Thyroid gland (tissue), 4 donors: ENCODE data around the gene MRPL42. TPM values are rescaled to one million over a fixed set of nuclear protein-coding genes. Genes with fewer than 3 reads are reported as not detected.

ENCODE experiments used
- DNase-seq, 2 donors: peaks; one replicate each; pipeline ENCODE4 v3.0.0-alpha.2; 2019
- H3K27ac ChIP-seq, 3 donors: fragments of 200-600 bp; sonication (generic); 1 replicate in 2 of 3; 2 replicates in 1 of 3; pipeline ENCODE4 v1.5.1; 2016 to 2019; ENCODE audit warnings: mild to moderate bottlenecking in 1 of 3, moderate library complexity in 1 of 3
- H3K27me3 ChIP-seq: fragments of 200-600 bp; sonication (generic); one replicate; pipeline ENCODE4 v1.5.1; 2019
- H3K36me3 ChIP-seq, 2 donors: fragments of 200-600 bp; sonication (generic); one replicate each; pipeline ENCODE4 v1.5.1; 2016 to 2019
- H3K4me1 ChIP-seq, 2 donors: fragments of 200-600 bp; sonication (generic); one replicate each; pipeline ENCODE4 v1.5.1; 2017 to 2019
- H3K4me3 ChIP-seq, 3 donors: fragments of 200-600 bp; sonication (generic); replicated peaks in 1 of 3; 1 replicate in 2 of 3; 2 replicates in 1 of 3; pipeline ENCODE4 v1.5.1; 2016; ENCODE audit warnings: mild to moderate bottlenecking in 1 of 3
- H3K9me3 ChIP-seq: fragments of 200-600 bp; sonication (generic); one replicate; pipeline ENCODE4 v1.5.1; 2017
- POLR2A ChIP-seq, 2 donors: fragments of 450-650 bp; IDR thresholded peaks; one replicate each; pipeline ENCODE4 v1.6.1; 2017; ENCODE audit warnings: antibody characterized with exemption in 2 of 2, mild to moderate bottlenecking in 2 of 2, moderate library complexity in 1 of 2
- WGBS, 2 donors: methylation state at CpG; one replicate each; pipeline ENCODE4 v1.1.5; 2017; 5-methylcytosine and 5-hydroxymethylcytosine counted together
- intact Hi-C: fragments of 100-400 bp; cut with DNase I; formaldehyde crosslinking; loops from one replicate; pipeline ENCODE4 v1.15.1; 2023
- total RNA-seq, 4 donors: library from RNA; depleted of rRNA; stranded (reverse); fragments of >200 nt; gene quantifications; one replicate each; pipeline ENCODE4 v1.2.3, GENCODE V29; 2016
- TF ChIP-seq, protein P1 (sequence below), 6 experiments: fragments of 200-600 bp in 3 of 6; fragments of 450-650 bp in 3 of 6; sonication (generic) in 3 of 6; IDR thresholded peaks; one replicate each; pipeline ENCODE4 v1.5.1; 2016 to 2019; ENCODE audit warnings: antibody characterized with exemption in 6 of 6, mild to moderate bottlenecking in 2 of 6, inconsistent platforms in 1 of 6, moderate library complexity in 1 of 6

The MRPL42 gene
- 10 to 100 TPM; 42.1 to 71.8 (median 64.0) TPM for total RNA-seq

DNA sequence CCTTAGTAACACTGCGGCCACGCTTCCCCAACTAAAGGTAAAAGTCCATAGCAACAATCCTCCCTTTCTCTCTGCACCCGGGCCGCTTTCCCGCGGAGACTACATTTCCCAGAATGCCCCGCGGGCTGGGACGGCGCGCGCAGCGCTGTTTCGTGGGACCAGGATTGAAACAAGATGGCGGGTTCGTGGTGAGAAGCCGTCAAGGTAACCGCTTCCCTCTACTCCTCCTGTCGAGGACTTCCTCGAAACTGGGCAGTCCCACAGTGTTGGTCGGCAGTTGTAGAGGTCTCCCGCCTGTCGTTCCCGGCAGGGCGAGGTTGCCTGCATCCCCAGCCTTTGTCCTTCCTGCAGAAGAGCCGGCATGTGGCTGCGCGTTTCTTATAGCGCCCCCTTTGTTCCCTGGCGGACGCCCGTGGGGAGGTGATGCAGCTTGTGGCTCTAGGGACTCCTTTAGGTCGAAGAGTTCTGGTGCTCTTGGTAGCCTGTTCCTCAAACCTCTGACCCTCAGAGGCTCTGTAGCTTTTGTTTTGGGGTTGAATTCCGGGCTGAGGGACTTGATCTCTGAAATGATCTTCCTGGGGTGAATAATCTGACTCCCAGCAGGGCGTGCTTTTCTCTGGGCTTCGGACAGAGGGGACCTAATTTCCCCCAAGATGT, at the start of gene MRPL42:
TSS of gene MRPL42 (plus strand) at position 164 of the 657 bp plus-strand sequence. CDS start 1,772 bp downstream, outside the sequence.
- peak; percentile 86 to 88 for DNase-seq
- intact Hi-C loops, result no loop called here
- peak within 1 kb of the TSS; percentile 48 to 76 (median 51) for H3K4me3 ChIP-seq
- H3K27ac ChIP-seq, result peak within 1 kb of the TSS; percentile 48 to 94 (median 88)
- H3K36me3 ChIP-seq, result no peaks in the 10 kb centered on the region
- no peaks in the 10 kb centered on the region for H3K9me3 ChIP-seq
- H3K27me3 ChIP-seq, result no peaks in the 10 kb centered on the region
- peaks cover 0 to 5% of the 10 kb centered on the region in 2 donors for H3K4me1 ChIP-seq
- TF ChIP-seq, protein P1, sequence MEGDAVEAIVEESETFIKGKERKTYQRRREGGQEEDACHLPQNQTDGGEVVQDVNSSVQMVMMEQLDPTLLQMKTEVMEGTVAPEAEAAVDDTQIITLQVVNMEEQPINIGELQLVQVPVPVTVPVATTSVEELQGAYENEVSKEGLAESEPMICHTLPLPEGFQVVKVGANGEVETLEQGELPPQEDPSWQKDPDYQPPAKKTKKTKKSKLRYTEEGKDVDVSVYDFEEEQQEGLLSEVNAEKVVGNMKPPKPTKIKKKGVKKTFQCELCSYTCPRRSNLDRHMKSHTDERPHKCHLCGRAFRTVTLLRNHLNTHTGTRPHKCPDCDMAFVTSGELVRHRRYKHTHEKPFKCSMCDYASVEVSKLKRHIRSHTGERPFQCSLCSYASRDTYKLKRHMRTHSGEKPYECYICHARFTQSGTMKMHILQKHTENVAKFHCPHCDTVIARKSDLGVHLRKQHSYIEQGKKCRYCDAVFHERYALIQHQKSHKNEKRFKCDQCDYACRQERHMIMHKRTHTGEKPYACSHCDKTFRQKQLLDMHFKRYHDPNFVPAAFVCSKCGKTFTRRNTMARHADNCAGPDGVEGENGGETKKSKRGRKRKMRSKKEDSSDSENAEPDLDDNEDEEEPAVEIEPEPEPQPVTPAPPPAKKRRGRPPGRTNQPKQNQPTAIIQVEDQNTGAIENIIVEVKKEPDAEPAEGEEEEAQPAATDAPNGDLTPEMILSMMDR (IDR thresholded peaks at IDR 0.05), result peak; percentile 41 to 77 (median 58)
- TF ChIP-seq POLR2A (IDR thresholded peaks at IDR 0.05), result peak in 1 of 2 donors; percentile 66
- 0 to 1% methylated on average over 25 to 34 of the region's 36 CpGs for WGBS, 2 donors

DNA sequence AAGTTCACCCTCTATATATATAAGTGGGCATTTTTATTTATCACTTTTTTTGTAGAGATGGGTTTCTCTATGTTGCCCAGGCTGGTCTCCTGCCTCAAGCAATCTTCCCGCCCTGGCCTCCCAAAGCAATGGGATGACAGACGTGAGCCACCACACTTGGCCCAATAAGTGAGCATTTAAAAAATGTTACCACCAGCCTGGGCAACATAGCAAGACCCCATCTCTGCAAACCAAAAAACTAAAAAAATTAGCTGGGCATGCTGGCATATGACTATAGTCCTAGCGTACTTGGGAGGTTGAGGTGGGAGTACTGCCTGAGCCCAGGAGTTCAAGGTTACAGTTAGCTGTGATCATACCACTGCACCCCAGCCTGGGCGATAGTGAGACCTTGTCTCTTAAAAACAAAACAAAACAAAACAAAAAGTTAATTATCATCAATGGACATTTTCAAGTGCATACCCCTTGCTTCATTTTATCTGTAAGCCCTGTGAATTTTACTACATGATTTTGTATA, 49.3 kb upstream of the MRPL42 start:
- WGBS, 2 donors, result 93 to 94% methylated on average over 4 of the region's 4 CpGs
- TF ChIP-seq, protein P1 (IDR thresholded peaks at IDR 0.05), result no peak
- TF ChIP-seq POLR2A (IDR thresholded peaks at IDR 0.05), result no peak
- Histone ChIP-seq H3K36me3 (no peaks in the 10 kb centered on the region), H3K9me3 (no peaks in the 10 kb centered on the region), H3K4me1 (peaks cover under 1 to 8% of the 10 kb centered on the region in 2 donors), H3K27me3 (no peaks in the 10 kb centered on the region), H3K4me3 (no peak overlapping the region), H3K27ac (no peak overlapping the region)
- DNase-seq, result no peak
- intact Hi-C loops, result loop anchor here (5.0 kb wide), 1 partner anchor 431 kb away; no protein-coding TSS in a partner anchor

DNA sequence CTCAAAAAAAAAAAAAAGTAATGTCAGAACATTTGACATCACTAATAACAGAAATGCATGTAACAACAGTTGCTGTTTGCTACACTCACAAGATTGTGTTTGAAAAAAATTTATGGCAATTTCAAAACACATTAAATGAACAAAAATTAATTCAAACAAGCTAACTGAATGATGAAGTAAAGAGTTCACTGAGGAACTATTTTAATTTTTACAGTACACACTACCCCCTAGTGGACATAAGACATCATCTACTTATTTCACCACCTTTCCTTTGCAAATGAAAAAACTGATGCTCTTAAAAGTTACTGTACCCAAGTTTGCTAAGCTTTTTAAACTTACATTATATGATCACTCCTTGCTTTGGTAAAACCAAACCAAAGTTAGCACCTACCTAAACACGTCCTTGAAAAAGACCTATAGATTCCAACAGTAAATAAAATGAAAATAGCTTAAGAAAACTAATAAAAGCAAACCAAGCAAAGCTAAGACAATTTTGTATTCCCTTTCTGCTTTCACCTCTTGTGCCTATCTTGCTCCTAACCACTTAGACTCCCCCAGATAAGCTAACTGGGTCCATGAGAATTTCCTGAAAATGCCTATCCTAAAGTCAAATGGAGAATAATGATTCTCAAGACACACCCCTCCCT, 47.8 kb upstream of the MRPL42 start:
- intact Hi-C loops, result loop anchor here (5.0 kb wide), 1 partner anchor 432 kb away; no protein-coding TSS in a partner anchor
- 28 to 29% methylated on average over 1 of the region's 1 CpG for WGBS, 2 donors
- Histone ChIP-seq H3K9me3 (no peaks in the 10 kb centered on the region), H3K4me1 (peaks cover 8 to 13% of the 10 kb centered on the region in 2 donors), H3K27ac (no peak overlapping the region), H3K27me3 (no peaks in the 10 kb centered on the region), H3K36me3 (no peaks in the 10 kb centered on the region), H3K4me3 (no peak overlapping the region)
- TF ChIP-seq POLR2A (IDR thresholded peaks at IDR 0.05), result no peak
- TF ChIP-seq, protein P1 (IDR thresholded peaks at IDR 0.05), result peak in 5 of 6 experiments; percentile 12 to 70 (median 65)
- no peak for DNase-seq

DNA sequence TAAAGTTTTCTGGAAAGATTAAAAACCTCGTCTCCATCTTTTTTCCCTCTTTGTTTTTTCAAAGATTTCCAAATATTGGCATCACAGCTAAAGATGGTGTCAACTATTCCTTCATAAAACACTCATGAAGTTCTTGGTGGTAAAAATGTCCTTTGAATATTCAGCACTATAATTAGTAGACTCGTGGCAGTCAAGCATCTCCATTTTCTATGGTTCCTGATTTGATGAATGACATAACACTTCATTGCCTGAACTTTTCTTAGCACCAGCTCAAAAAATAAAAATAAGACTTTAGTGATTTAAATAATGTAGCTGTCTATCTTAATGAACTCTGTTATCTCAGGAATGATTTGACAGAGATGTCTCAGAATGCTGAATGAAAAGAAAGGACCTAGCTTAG, 45.3 kb upstream of the MRPL42 start:
- no peaks in the 10 kb centered on the region for H3K27me3 ChIP-seq
- 68 to 70% methylated on average over 2 of the region's 2 CpGs for WGBS, 2 donors
- H3K4me1 ChIP-seq, result peaks cover 29 to 30% of the 10 kb centered on the region in 2 donors

More for the DNA sequence above, 45.3 kb upstream of the MRPL42 start:
- H3K4me3 ChIP-seq, result no peak overlapping the region
- H3K36me3 ChIP-seq, result no peaks in the 10 kb centered on the region
- no peak for TF ChIP-seq POLR2A (IDR thresholded peaks at IDR 0.05)
- TF ChIP-seq, protein P1 (IDR thresholded peaks at IDR 0.05), result no peak
- no peaks in the 10 kb centered on the region for H3K9me3 ChIP-seq
- no peak for DNase-seq
- H3K27ac ChIP-seq, result no peak overlapping the region
- intact Hi-C loops, result no loop called here
